Upper lobe of left lung (tissue), 6 donors: ENCODE results near the gene MYOG. TPM values are rescaled to one million over a fixed set of nuclear protein-coding genes. Genes with fewer than 3 reads are reported as not detected.

ENCODE experiments used
- ATAC-seq, 2 donors: fragments of 200-7000 bp; cut with Tn5 transposase; one replicate each; pipeline ENCODE4 v1.9.1; 2022; ENCODE audit warnings: mild to moderate bottlenecking in 2 of 2, moderate library complexity in 2 of 2; ENCODE audit not compliant: low FRiP score in 2 of 2
- DNase-seq, 2 donors: peaks; one replicate each; pipeline ENCODE4 v3.0.0-alpha.2; 2019 to 2020
- H3K27ac ChIP-seq, 4 donors: fragments of 200-600 bp; sonication (generic); one replicate each; pipeline ENCODE4 v1.5.1; 2016 to 2019
- H3K27me3 ChIP-seq, 4 donors: fragments of 200-600 bp; sonication (generic); one replicate each; pipeline ENCODE4 v1.5.1; 2017 to 2019
- H3K36me3 ChIP-seq, 4 donors: fragments of 200-600 bp; sonication (generic); one replicate each; pipeline ENCODE4 v1.5.1; 2016 to 2019
- H3K4me1 ChIP-seq, 4 donors: fragments of 200-600 bp; sonication (generic); one replicate each; pipeline ENCODE4 v1.5.1; 2018 to 2019
- H3K4me3 ChIP-seq, 4 donors: fragments of 200-600 bp; sonication (generic); one replicate each; pipeline ENCODE4 v1.5.1; 2017 to 2019; ENCODE audit warnings: mild to moderate bottlenecking in 2 of 4, moderate library complexity in 1 of 4
- H3K9me3 ChIP-seq, 4 donors: fragments of 200-600 bp; sonication (generic); one replicate each; pipeline ENCODE4 v1.5.1; 2018 to 2019
- EP300 ChIP-seq, 4 donors: sonication (generic); formaldehyde crosslinking; IDR thresholded peaks; one replicate each; pipeline ENCODE4 v1.5.1; 2017; ENCODE audit warnings: antibody characterized with exemption in 4 of 4, control low read depth in 2 of 4
- POLR2A ChIP-seq, 4 donors: fragments of 450-650 bp; IDR thresholded peaks; one replicate each; pipeline ENCODE4 v1.5.1; 2016 to 2017; ENCODE audit warnings: antibody characterized with exemption in 4 of 4, mild to moderate bottlenecking in 2 of 4
- POLR2AphosphoS5 ChIP-seq, 2 donors: sonication (generic); formaldehyde crosslinking; IDR thresholded peaks; one replicate each; pipeline ENCODE4 v1.5.1; 2017; ENCODE audit warnings: antibody characterized with exemption in 2 of 2
- WGBS, 2 donors: methylation state at CpG; one replicate each; pipeline ENCODE4 v1.1.5; 2017 to 2018; 5-methylcytosine and 5-hydroxymethylcytosine counted together
- total RNA-seq, 6 donors: library from RNA; depleted of rRNA in 4 of 6; stranded (reverse); fragments of >200 nt in 4 of 6; gene quantifications; one replicate each; pipeline versions ENCODE4 v1.1.0 to v1.2.1, GENCODE V29; 2016 to 2021
- TF ChIP-seq, protein P1 (sequence below), 6 experiments: fragments of 450-650 bp in 4 of 6; fragments of 200-600 bp in 2 of 6; sonication (generic) in 2 of 6; IDR thresholded peaks; one replicate each; pipeline ENCODE4 v1.5.1; 2016 to 2019; ENCODE audit warnings: antibody characterized with exemption in 6 of 6
- donor health status: DM: no; HTN: no; CAD: no; lungs with moderate emphysema.
- donor health status: DM: no; HTN: yes; CAD: no; lungs with severe emphysema.

Gene MYOG
- total RNA-seq, 6 donors from 2014 or later: not detected

GRCh38 chr1:203077367-203077766 is 8.4 kb downstream of the MYOG start:
- Histone ChIP-seq H3K27ac (no peak overlapping the region), H3K4me1 (peaks cover 8 to 20% (median 14%) of the 10 kb centered on the region in 4 donors), H3K9me3 (no peaks in the 10 kb centered on the region), H3K4me3 (no peak overlapping the region), H3K27me3 (peaks cover 0 to 11% (median 4%) of the 10 kb centered on the region in 4 donors), H3K36me3 (no peaks in the 10 kb centered on the region)
- DNase-seq: no peak
- no peak for TF ChIP-seq POLR2AphosphoS5 (IDR thresholded peaks at IDR 0.05)
- no peak for TF ChIP-seq POLR2A (IDR thresholded peaks at IDR 0.05)
- 88 to 92% methylated on average over 3 of the region's 3 CpGs for WGBS, 2 donors
- ATAC-seq: no peak

DNA sequence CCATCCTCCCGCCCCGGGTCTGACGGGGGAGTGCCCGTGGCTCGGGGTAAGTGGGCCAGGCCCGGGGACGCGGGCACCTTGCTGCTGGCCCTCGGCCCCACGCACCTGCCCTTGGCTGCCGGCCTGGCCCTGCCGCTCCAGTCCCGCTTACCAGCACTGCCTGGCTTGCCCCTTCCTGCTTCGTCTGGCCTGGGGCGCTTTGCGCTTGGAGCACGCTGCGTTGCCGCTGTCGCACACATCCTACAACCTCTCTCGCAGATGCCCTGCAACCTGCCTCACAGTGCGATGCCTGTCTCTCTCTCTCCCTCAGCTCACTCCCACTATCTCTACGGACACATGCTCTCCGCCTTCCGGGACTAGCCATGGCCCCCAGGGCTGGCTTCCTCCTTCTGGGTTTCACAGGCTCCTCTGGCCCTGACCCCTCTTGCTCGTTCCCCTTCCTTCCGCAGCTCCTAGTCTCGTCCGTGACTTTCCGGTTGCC is 9.7 kb downstream of the MYOG start:
- H3K27ac ChIP-seq: no peak overlapping the region
- H3K36me3 ChIP-seq: no peaks in the 10 kb centered on the region
- H3K27me3 ChIP-seq: peaks cover 0 to 11% (median 4%) of the 10 kb centered on the region in 4 donors
- H3K9me3 ChIP-seq: no peaks in the 10 kb centered on the region
- DNase-seq (peak in 1 of 2 donors; percentile 83), ATAC-seq (peak; percentile 38 to 72)
- peaks cover 8 to 15% (median 14%) of the 10 kb centered on the region in 4 donors for H3K4me1 ChIP-seq
- TF ChIP-seq, protein P1, sequence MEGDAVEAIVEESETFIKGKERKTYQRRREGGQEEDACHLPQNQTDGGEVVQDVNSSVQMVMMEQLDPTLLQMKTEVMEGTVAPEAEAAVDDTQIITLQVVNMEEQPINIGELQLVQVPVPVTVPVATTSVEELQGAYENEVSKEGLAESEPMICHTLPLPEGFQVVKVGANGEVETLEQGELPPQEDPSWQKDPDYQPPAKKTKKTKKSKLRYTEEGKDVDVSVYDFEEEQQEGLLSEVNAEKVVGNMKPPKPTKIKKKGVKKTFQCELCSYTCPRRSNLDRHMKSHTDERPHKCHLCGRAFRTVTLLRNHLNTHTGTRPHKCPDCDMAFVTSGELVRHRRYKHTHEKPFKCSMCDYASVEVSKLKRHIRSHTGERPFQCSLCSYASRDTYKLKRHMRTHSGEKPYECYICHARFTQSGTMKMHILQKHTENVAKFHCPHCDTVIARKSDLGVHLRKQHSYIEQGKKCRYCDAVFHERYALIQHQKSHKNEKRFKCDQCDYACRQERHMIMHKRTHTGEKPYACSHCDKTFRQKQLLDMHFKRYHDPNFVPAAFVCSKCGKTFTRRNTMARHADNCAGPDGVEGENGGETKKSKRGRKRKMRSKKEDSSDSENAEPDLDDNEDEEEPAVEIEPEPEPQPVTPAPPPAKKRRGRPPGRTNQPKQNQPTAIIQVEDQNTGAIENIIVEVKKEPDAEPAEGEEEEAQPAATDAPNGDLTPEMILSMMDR (IDR thresholded peaks at IDR 0.05): no peak
- TF ChIP-seq POLR2AphosphoS5 (IDR thresholded peaks at IDR 0.05): no peak
- TF ChIP-seq POLR2A (IDR thresholded peaks at IDR 0.05): no peak
- TF ChIP-seq EP300 (IDR thresholded peaks at IDR 0.05): no peak
- H3K4me3 ChIP-seq: peak overlapping the region in 3 of 4 donors; percentile 31 to 56 (median 45)
- 22 to 51% methylated on average over 21 to 26 of the region's 30 CpGs for WGBS, 2 donors

DNA sequence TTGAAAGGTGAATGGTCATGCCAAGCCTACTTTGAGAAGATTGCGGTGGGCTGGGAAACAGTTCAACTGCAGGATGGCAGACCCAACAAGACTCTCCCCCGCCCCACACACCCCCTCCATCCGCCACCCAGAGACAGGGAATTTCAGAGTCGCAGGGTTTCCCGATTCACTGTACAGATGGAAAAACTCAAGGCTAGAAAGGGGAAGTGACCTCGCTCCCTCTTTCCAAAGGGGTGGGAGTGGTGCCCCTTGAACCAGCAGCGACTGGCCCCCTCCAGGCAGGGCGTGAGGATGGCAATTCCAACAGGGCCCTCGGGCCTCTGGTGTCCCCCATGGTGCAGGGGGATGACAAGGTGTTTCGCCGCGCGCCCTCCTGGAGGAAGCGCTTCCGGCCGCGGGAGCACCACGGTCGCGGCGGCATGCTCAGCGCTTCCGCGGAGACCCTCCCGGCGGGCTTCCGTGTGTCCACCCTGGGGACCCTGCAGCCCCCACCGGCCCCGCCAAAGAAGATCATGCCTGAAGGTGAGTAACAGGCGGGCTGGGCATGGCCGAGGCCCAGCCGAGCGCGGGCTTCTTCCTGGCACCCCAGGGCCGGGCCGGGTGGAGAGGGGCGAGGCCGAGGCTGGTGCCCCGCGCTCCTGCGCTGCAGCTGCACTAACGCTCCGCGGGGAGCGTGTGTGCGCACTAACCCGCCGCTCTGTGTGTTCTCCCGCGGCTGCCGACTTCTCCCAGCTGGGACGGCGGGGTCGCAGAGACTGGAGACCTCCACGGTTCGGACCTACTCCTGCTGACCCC is 10.4 kb downstream of the MYOG start:
- peak in 1 of 2 donors; percentile 86 for DNase-seq
- Histone ChIP-seq H3K4me1 (peaks cover 8 to 15% (median 13%) of the 10 kb centered on the region in 4 donors), H3K4me3 (peak overlapping the region in 3 of 4 donors; percentile 31 to 56 (median 45)), H3K9me3 (no peaks in the 10 kb centered on the region), H3K27ac (no peak overlapping the region), H3K27me3 (peaks cover 0 to 11% (median 4%) of the 10 kb centered on the region in 4 donors), H3K36me3 (no peaks in the 10 kb centered on the region)
- WGBS, 2 donors: 23 to 39% methylated on average over 13 to 24 of the region's 56 CpGs
- peak; percentile 19 to 57 for ATAC-seq
- TF ChIP-seq POLR2AphosphoS5 (IDR thresholded peaks at IDR 0.05) (no peak), POLR2A (IDR thresholded peaks at IDR 0.05) (no peak), EP300 (IDR thresholded peaks at IDR 0.05) (no peak)
- TF ChIP-seq, protein P1 (IDR thresholded peaks at IDR 0.05): no peak

DNA sequence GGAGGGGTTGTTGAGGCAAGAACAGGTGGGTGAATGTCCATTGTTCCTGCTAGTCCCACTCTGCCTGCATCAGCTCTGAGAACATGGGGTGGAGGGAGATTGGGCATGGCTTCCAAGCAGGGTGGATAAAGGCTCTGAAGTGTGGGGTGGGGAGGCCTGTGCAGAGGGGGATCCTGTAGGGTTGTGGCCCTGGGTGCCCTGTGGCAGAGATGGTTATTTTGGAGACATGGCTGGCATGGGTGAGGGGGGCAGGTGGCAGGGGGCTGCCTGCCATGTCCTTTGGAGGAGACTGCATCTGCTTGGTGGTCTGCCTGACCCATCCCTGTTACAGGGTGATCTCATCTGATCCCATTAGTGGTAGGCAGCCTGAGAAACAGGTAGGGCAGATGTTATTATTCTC is 11.2 kb downstream of the MYOG start:
- Histone ChIP-seq H3K27ac (no peak overlapping the region), H3K4me3 (no peak overlapping the region)

GRCh38 chr1:203073469-203073868 is 12.3 kb downstream of the MYOG start:
- Histone ChIP-seq H3K9me3 (no peaks in the 10 kb centered on the region), H3K4me3 (no peak overlapping the region), H3K27me3 (peaks cover 0 to 11% (median 4%) of the 10 kb centered on the region in 4 donors), H3K27ac (no peak overlapping the region), H3K4me1 (peaks cover 21 to 32% (median 30%) of the 10 kb centered on the region in 4 donors), H3K36me3 (no peaks in the 10 kb centered on the region)
- 85 to 94% methylated on average over 2 of the region's 2 CpGs for WGBS, 2 donors
- no peak for TF ChIP-seq POLR2A (IDR thresholded peaks at IDR 0.05)
- no peak for TF ChIP-seq EP300 (IDR thresholded peaks at IDR 0.05)
- TF ChIP-seq, protein P1 (IDR thresholded peaks at IDR 0.05): no peak
- TF ChIP-seq POLR2AphosphoS5 (IDR thresholded peaks at IDR 0.05): no peak
- DNase-seq (no peak), ATAC-seq (no peak)

More for the DNA sequence above, 11.2 kb downstream of the MYOG start:
- peaks cover 12 to 21% (median 18%) of the 10 kb centered on the region in 4 donors for H3K4me1 ChIP-seq
- no peak for DNase-seq
- TF ChIP-seq POLR2AphosphoS5 (IDR thresholded peaks at IDR 0.05): no peak
- no peak for TF ChIP-seq EP300 (IDR thresholded peaks at IDR 0.05)
- no peak for TF ChIP-seq POLR2A (IDR thresholded peaks at IDR 0.05)
- TF ChIP-seq, protein P1 (IDR thresholded peaks at IDR 0.05): no peak
- ATAC-seq: no peak
- H3K36me3 ChIP-seq: no peaks in the 10 kb centered on the region
- H3K9me3 ChIP-seq: no peaks in the 10 kb centered on the region
- H3K27me3 ChIP-seq: peaks cover 0 to 11% (median 4%) of the 10 kb centered on the region in 4 donors
